Panc1 (cell line): ENCODE data around the gene MPI. TPM values are rescaled to one million over a fixed set of nuclear protein-coding genes. Genes with fewer than 3 reads are reported as not detected.

Experiments used
- ATAC-seq: fragments of 200-7000 bp; cut with Tn5 transposase; 2 replicates; pipeline ENCODE4 v1.9.1; 2020; ENCODE audit warnings: mild to moderate bottlenecking, moderate library complexity
- BruUV-seq: library from RNA; stranded (reverse); fragments of 400-500 nt; replicated peaks from 2 replicates; lab custom pipeline; 2021; lab: Mats Ljungman, UMichigan
- CTCF ChIA-PET: fragments of 300-600 bp; sonication (Branson Sonifier 250); formaldehyde crosslinking; loops from one replicate; lab custom pipeline; 2022; ENCODE audit warnings: antibody characterized with exemption; lab: Charles Lee
- POLR2A ChIA-PET: fragments of 300-600 bp; sonication (Branson Sonifier 250); formaldehyde crosslinking; loops from one replicate; lab custom pipeline; 2022; ENCODE audit warnings: antibody characterized with exemption; lab: Charles Lee
- DNase-seq: peaks from one replicate; pipeline ENCODE4 v3.0.0-alpha.2; 2010; ENCODE audit warnings: low read depth, low spot score
- H3K27ac ChIP-seq: 2 replicates; pipeline ENCODE4 v1.5.1; 2011; ENCODE audit warnings: mild to moderate bottlenecking, low read length, inconsistent platforms
- H3K27me3 ChIP-seq: fragments of 200-500 bp; sonication (Bioruptor generic); 2 replicates; pipeline ENCODE4 v1.6.0; 2014; ENCODE audit warnings: low read length, inconsistent platforms; ENCODE audit not compliant: control insufficient read depth, insufficient read depth
- H3K36me3 ChIP-seq: fragments of 200-500 bp; sonication (Bioruptor generic); 2 replicates; pipeline ENCODE4 v1.5.1; 2014; ENCODE audit warnings: inconsistent platforms, mild to moderate bottlenecking, low read length, moderate library complexity; ENCODE audit not compliant: control insufficient read depth, insufficient read depth
- H3K4me1 ChIP-seq: 2 replicates; pipeline ENCODE4 v1.5.1; 2011; ENCODE audit warnings: inconsistent platforms, mild to moderate bottlenecking, low read length, moderate library complexity; ENCODE audit not compliant: control insufficient read depth, insufficient read depth
- H3K4me3 ChIP-seq, 2 experiments: 2 replicates each; pipeline ENCODE4 v1.5.1; 2011 to 2012; ENCODE audit warnings: low read depth in 2 of 2, low read length in 2 of 2, mild to moderate bottlenecking in 2 of 2, inconsistent platforms in 1 of 2, moderate library complexity in 1 of 2
- H3K9me3 ChIP-seq: fragments of 200-500 bp; sonication (Bioruptor generic); 2 replicates; pipeline ENCODE4 v1.5.1; 2014; ENCODE audit warnings: low read depth, mild to moderate bottlenecking, inconsistent platforms, low read length, moderate library complexity; ENCODE audit not compliant: control insufficient read depth, insufficient read depth
- CTCF ChIP-seq: fragments of 450-650 bp; IDR thresholded peaks from 2 replicates; pipeline ENCODE4 v1.5.1; 2017; ENCODE audit warnings: mild to moderate bottlenecking
- POLR2AphosphoS5 ChIP-seq: IDR thresholded peaks from 2 replicates; pipeline ENCODE4 v1.6.1; 2012; ENCODE audit warnings: mild to moderate bottlenecking, low read depth, low read length, moderate library complexity
- REST ChIP-seq, 2 experiments: IDR thresholded peaks; 2 replicates each; pipeline ENCODE4 v1.6.1; 2011 to 2012; ENCODE audit warnings: low read depth in 2 of 2, control low read depth in 1 of 2, low read length in 1 of 2, mild to moderate bottlenecking in 1 of 2, moderate library complexity in 1 of 2; ENCODE audit not compliant: insufficient read depth in 1 of 2
- SIN3A ChIP-seq: IDR thresholded peaks from 2 replicates; pipeline ENCODE4 v1.6.1; 2012; ENCODE audit warnings: low read depth, mild to moderate bottlenecking, low read length, moderate library complexity, borderline replicate concordance; ENCODE audit not compliant: insufficient read depth
- TCF7L2 ChIP-seq: IDR thresholded peaks from 2 replicates; pipeline ENCODE4 v1.6.1; 2011; ENCODE audit warnings: mild to moderate bottlenecking, low read depth, low read length, inconsistent platforms
- in situ Hi-C: cut with HindIII; loops from 2 replicates; pipeline ENCODE4 v1.10.0; 2016; ENCODE audit warnings: low sequenced_read_pairs, low pct_unique_long_range_greater_than_20kb
- intact Hi-C: fragments of 100-400 bp; cut with micrococcal nuclease; formaldehyde crosslinking; loops from one replicate; pipeline ENCODE4 v1.10.0; 2022; ENCODE audit not compliant: unreplicated experiment
- total RNA-seq: library from RNA; stranded (reverse); gene quantifications from one replicate; pipeline ENCODE4 v1.2.1, GENCODE V29; 2021; ENCODE audit not compliant: unreplicated experiment

MPI gene
- total RNA-seq, 1 experiment from 2014 or later: 45.8 TPM

DNA sequence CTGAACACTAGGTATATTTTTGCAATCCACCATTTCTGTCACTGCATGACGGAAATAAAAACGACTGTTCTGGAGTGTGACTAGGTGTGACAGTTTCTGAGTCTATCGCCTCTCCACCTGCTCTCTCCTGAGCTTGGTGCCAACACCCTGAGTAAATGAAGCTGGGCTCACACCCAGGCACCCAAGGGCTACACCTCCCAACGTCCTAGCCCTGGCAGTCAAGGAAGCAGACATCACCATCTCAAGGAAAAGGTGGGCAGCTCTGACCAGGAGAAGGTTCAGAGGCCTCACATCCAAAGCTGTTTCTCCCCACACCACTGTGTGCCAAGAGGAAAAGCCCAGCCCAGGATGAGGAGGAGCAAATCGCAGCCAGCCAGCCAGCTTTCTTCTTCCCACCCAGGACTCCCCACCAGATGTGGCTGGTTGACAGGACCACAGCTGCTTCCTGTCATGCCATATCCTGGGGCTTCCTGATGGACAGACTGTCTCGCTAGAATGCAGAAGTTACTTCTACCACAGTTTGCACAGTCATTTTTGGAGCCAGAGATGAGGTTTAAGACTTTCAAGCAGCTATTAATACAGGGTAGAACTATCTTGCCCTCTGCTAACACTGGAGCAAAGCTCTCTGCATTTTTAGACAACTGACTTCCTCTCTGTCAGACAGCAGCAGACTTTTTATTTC lies 20.0 kb upstream of the MPI start:
- in situ Hi-C loops: no loop called here
- H3K9me3 ChIP-seq: no peaks in the 10 kb centered on the region
- ATAC-seq (no peak), DNase-seq (no peak)
- ChIA-PET CTCF (interaction anchor here (0.7 kb wide), 1 partner anchor 145 kb away, joined by 7 read pairs; no protein-coding TSS in a partner anchor), POLR2A (interaction anchor here (0.5 to 0.7 kb wide), 2 partner anchors 30 to 572 kb away, joined by 3 to 10 read pairs; no protein-coding TSS in a partner anchor)
- no peaks in the 10 kb centered on the region for H3K27me3 ChIP-seq
- no peaks in the 10 kb centered on the region for H3K36me3 ChIP-seq
- no TSS peak for BruUV-seq
- peaks cover 19% of the 10 kb centered on the region for H3K4me1 ChIP-seq
- intact Hi-C loops: no loop called here
- H3K4me3 ChIP-seq: no peak overlapping the region
- TF ChIP-seq CTCF: no peak
- TF ChIP-seq POLR2AphosphoS5: no peak
- no peak for TF ChIP-seq TCF7L2
- no peak overlapping the region for H3K27ac ChIP-seq

GRCh38 chr15:74870436-74871215 lies 19.2 kb upstream of the MPI start:
- no peak for TF ChIP-seq REST (IDR thresholded peaks at IDR 0.05; ENCODE audit: insufficient read depth in 1 of 2, low read depth in 2 of 2, low read length in 1 of 2)
- TF ChIP-seq SIN3A: no peak
- TF ChIP-seq CTCF: no peak
- TF ChIP-seq TCF7L2: no peak
- no peak for TF ChIP-seq POLR2AphosphoS5
- intact Hi-C loops: no loop called here
- Histone ChIP-seq H3K27me3 (no peaks in the 10 kb centered on the region), H3K9me3 (no peaks in the 10 kb centered on the region), H3K4me1 (peaks cover 19% of the 10 kb centered on the region), H3K4me3 (no peak overlapping the region), H3K36me3 (no peaks in the 10 kb centered on the region), H3K27ac (no peak overlapping the region)
- POLR2A ChIA-PET: interaction anchor here (0.6 to 0.7 kb wide), 2 partner anchors 464 to 1772 kb away, joined by 3 read pairs; no protein-coding TSS in a partner anchor
- in situ Hi-C loops: no loop called here
- CTCF ChIA-PET: interaction anchor here (1.1 kb wide), 1 partner anchor 31 kb away, joined by 4 read pairs; no protein-coding TSS in a partner anchor
- no peak for DNase-seq
- BruUV-seq: TSS peak; percentile 50
- no peak for ATAC-seq
